Ascending aorta (tissue), 2 donors: ENCODE data around the gene CLSTN1. TPM values are rescaled to one million over a fixed set of nuclear protein-coding genes. Genes with fewer than 3 reads are reported as not detected.

ENCODE experiments used
- DNase-seq, 2 donors: peaks; one replicate each; pipeline ENCODE4 v3.0.0-alpha.2; 2019; ENCODE audit warnings: low spot score in 2 of 2
- H3K27ac ChIP-seq, 2 donors: fragments of 200-600 bp; sonication (generic); one replicate each; pipeline ENCODE4 v1.5.1; 2016 to 2017; ENCODE audit warnings: mild to moderate bottlenecking in 1 of 2
- H3K27me3 ChIP-seq: fragments of 200-600 bp; sonication (generic); one replicate; pipeline ENCODE4 v1.5.1; 2017
- H3K36me3 ChIP-seq, 2 donors: fragments of 200-600 bp; sonication (generic); one replicate each; pipeline ENCODE4 v1.5.1; 2016
- H3K4me1 ChIP-seq, 2 donors: fragments of 200-600 bp; sonication (generic); one replicate each; pipeline ENCODE4 v1.5.1; 2016 to 2017; ENCODE audit warnings: mild to moderate bottlenecking in 1 of 2
- H3K4me3 ChIP-seq, 2 donors: fragments of 200-600 bp; sonication (generic); one replicate each; pipeline ENCODE4 v1.5.1; 2016 to 2017; ENCODE audit warnings: mild to moderate bottlenecking in 1 of 2
- H3K9me3 ChIP-seq, 2 donors: fragments of 200-600 bp; sonication (generic); one replicate each; pipeline ENCODE4 v1.5.1; 2016
- CTCF ChIP-seq, 3 experiments: fragments of 200-600 bp in 2 of 3; fragments of 450-650 bp in 1 of 3; sonication (generic) in 2 of 3; IDR thresholded peaks; one replicate each; pipeline ENCODE4 v1.5.1; 2016 to 2019; ENCODE audit warnings: antibody characterized with exemption in 3 of 3, mild to moderate bottlenecking in 1 of 3, moderate library complexity in 1 of 3
- intact Hi-C: fragments of 100-400 bp; cut with DNase I; formaldehyde crosslinking; loops from one replicate; pipeline ENCODE4 v1.15.1; 2023
- total RNA-seq: library from RNA; depleted of rRNA; stranded (reverse); fragments of >200 nt; gene quantifications from one replicate; pipeline ENCODE4 v1.1.0, GENCODE V29; 2016

The CLSTN1 gene
- total RNA-seq, 1 donor from 2014 or later = 84.6 TPM

GRCh38 chr1:9784508-9785133 lies 39.1 kb downstream of the CLSTN1 start:
- no peaks in the 10 kb centered on the region for H3K4me1 ChIP-seq
- H3K27me3 ChIP-seq = no peaks in the 10 kb centered on the region
- intact Hi-C loops = loop anchor here (1.0 kb wide), 1 partner anchor 83 kb away; no protein-coding TSS in a partner anchor
- no peaks in the 10 kb centered on the region for H3K9me3 ChIP-seq
- DNase-seq = no peak
- no peak overlapping the region for H3K4me3 ChIP-seq
- no peak overlapping the region for H3K27ac ChIP-seq
- peak; percentile 56 to 61 (median 59) for TF ChIP-seq CTCF (IDR thresholded peaks at IDR 0.05)
- H3K36me3 ChIP-seq = no peaks in the 10 kb centered on the region

- Histone ChIP-seq H3K4me1 (no peaks in the 10 kb centered on the region), H3K9me3 (no peaks in the 10 kb centered on the region), H3K27ac (no peak overlapping the region), H3K27me3 (no peaks in the 10 kb centered on the region), H3K36me3 (no peaks in the 10 kb centered on the region), H3K4me3 (no peak overlapping the region)
- no peak for DNase-seq
- no peak for TF ChIP-seq CTCF (IDR thresholded peaks at IDR 0.05)
- intact Hi-C loops = no loop called here
Observed at GRCh38 chr1:9782897-9783296, 40.9 kb downstream of the CLSTN1 start.

GRCh38 chr1:9782116-9782751 lies 41.5 kb downstream of the CLSTN1 start:
- H3K27ac ChIP-seq = no peak overlapping the region
- TF ChIP-seq CTCF (IDR thresholded peaks at IDR 0.05) = no peak
- H3K4me1 ChIP-seq = no peaks in the 10 kb centered on the region
- no peak for DNase-seq
- no peak overlapping the region for H3K4me3 ChIP-seq
- H3K27me3 ChIP-seq = no peaks in the 10 kb centered on the region
- H3K36me3 ChIP-seq = no peaks in the 10 kb centered on the region
- intact Hi-C loops = no loop called here
- H3K9me3 ChIP-seq = no peaks in the 10 kb centered on the region

GRCh38 chr1:9780554-9781110 lies 43.1 kb downstream of the CLSTN1 start:
- H3K4me1 ChIP-seq = no peaks in the 10 kb centered on the region
- no peaks in the 10 kb centered on the region for H3K9me3 ChIP-seq
- intact Hi-C loops = no loop called here
- no peaks in the 10 kb centered on the region for H3K27me3 ChIP-seq
- DNase-seq = no peak
- H3K36me3 ChIP-seq = no peaks in the 10 kb centered on the region
- H3K4me3 ChIP-seq = no peak overlapping the region
- no peak overlapping the region for H3K27ac ChIP-seq
- TF ChIP-seq CTCF (IDR thresholded peaks at IDR 0.05) = no peak

- Histone ChIP-seq H3K27me3 (no peaks in the 10 kb centered on the region), H3K36me3 (no peaks in the 10 kb centered on the region), H3K4me3 (no peak overlapping the region), H3K27ac (no peak overlapping the region), H3K4me1 (no peaks in the 10 kb centered on the region), H3K9me3 (no peaks in the 10 kb centered on the region)
- DNase-seq = no peak
- intact Hi-C loops = no loop called here
- TF ChIP-seq CTCF (IDR thresholded peaks at IDR 0.05) = no peak
Observed at GRCh38 chr1:9778905-9779304, 44.9 kb downstream of the CLSTN1 start.
